HEK293 (cell line): Measurements from ENCODE around the gene KIF2C.
A peak's percentile ranks its signal among the peaks of the same experiment; 100 is the strongest.

ENCODE experiments used
- BCL6B ChIP-seq: fragments of 450-650 bp; formaldehyde crosslinking; IDR thresholded peaks from 2 replicates; pipeline ENCODE4 v1.5.1; 2017; ENCODE audit warnings: missing biosample characterization, missing genetic modification characterization
- GLI4 ChIP-seq: fragments of 450-650 bp; formaldehyde crosslinking; IDR thresholded peaks from 2 replicates; pipeline ENCODE4 v1.5.1; 2016; ENCODE audit warnings: missing biosample characterization, missing genetic modification characterization
- GLIS1 ChIP-seq: fragments of 450-650 bp; formaldehyde crosslinking; IDR thresholded peaks from 2 replicates; pipeline ENCODE4 v1.5.1; 2016; ENCODE audit warnings: missing biosample characterization, missing genetic modification characterization
- HOXC10 ChIP-seq: sonication (generic); formaldehyde crosslinking; IDR thresholded peaks from 2 replicates; pipeline ENCODE4 v1.8.1; 2023; ENCODE audit warnings: mild to moderate bottlenecking, missing genetic modification reagents
- KLF16 ChIP-seq: fragments of 450-650 bp; formaldehyde crosslinking; IDR thresholded peaks from 2 replicates; pipeline ENCODE4 v1.5.1; 2017; ENCODE audit warnings: missing biosample characterization, missing genetic modification characterization
- MZF1 ChIP-seq: fragments of 450-650 bp; formaldehyde crosslinking; IDR thresholded peaks from 2 replicates; pipeline ENCODE4 v1.5.1; 2017; ENCODE audit warnings: missing biosample characterization, missing genetic modification characterization, borderline replicate concordance
- SP2 ChIP-seq: fragments of 450-650 bp; formaldehyde crosslinking; IDR thresholded peaks from 2 replicates; pipeline ENCODE4 v1.5.1; 2016; ENCODE audit warnings: missing biosample characterization, missing genetic modification characterization
- TCF7L2 ChIP-seq: IDR thresholded peaks from 2 replicates; pipeline ENCODE4 v1.6.1; 2011; ENCODE audit warnings: low read depth, mild to moderate bottlenecking, inconsistent platforms, low read length, moderate library complexity, borderline replicate concordance
- ZBTB6 ChIP-seq: fragments of 450-650 bp; formaldehyde crosslinking; IDR thresholded peaks from 2 replicates; pipeline ENCODE4 v1.5.1; 2017; ENCODE audit warnings: missing biosample characterization, missing genetic modification characterization
- ZEB2 ChIP-seq: fragments of 450-650 bp; formaldehyde crosslinking; IDR thresholded peaks from 2 replicates; pipeline ENCODE4 v1.5.1; 2016; ENCODE audit warnings: missing biosample characterization, missing genetic modification characterization
- ZFHX2 ChIP-seq: fragments of 450-650 bp; formaldehyde crosslinking; conservative IDR thresholded peaks from 2 replicates; pipeline ENCODE4 v1.5.1; 2016; ENCODE audit warnings: missing biosample characterization, missing genetic modification characterization
- ZFP37 ChIP-seq: fragments of 450-650 bp; formaldehyde crosslinking; IDR thresholded peaks from 2 replicates; pipeline ENCODE4 v1.5.1; 2016; ENCODE audit warnings: missing biosample characterization, missing genetic modification characterization
- ZNF140 ChIP-seq: fragments of 450-650 bp; formaldehyde crosslinking; IDR thresholded peaks from 2 replicates; pipeline ENCODE4 v1.5.1; 2016; ENCODE audit warnings: missing biosample characterization, missing genetic modification characterization
- ZNF214 ChIP-seq: fragments of 450-650 bp; formaldehyde crosslinking; IDR thresholded peaks from 2 replicates; pipeline ENCODE4 v1.5.1; 2017; ENCODE audit warnings: missing biosample characterization, mild to moderate bottlenecking, missing genetic modification characterization, borderline replicate concordance
- ZNF223 ChIP-seq: fragments of 450-650 bp; formaldehyde crosslinking; IDR thresholded peaks from 2 replicates; pipeline ENCODE4 v1.5.1; 2016; ENCODE audit warnings: missing biosample characterization, missing genetic modification characterization
- ZNF239 ChIP-seq: fragments of 450-650 bp; formaldehyde crosslinking; IDR thresholded peaks from 2 replicates; pipeline ENCODE4 v1.5.1; 2016; ENCODE audit warnings: missing biosample characterization, missing genetic modification characterization
- ZNF248 ChIP-seq: fragments of 450-650 bp; formaldehyde crosslinking; IDR thresholded peaks from 2 replicates; pipeline ENCODE4 v1.5.1; 2017; ENCODE audit warnings: missing biosample characterization, missing genetic modification characterization
- ZNF26 ChIP-seq: fragments of 450-650 bp; formaldehyde crosslinking; IDR thresholded peaks from 2 replicates; pipeline ENCODE4 v1.5.1; 2016; ENCODE audit warnings: missing biosample characterization, missing genetic modification characterization
- ZNF280D ChIP-seq: fragments of 450-650 bp; formaldehyde crosslinking; IDR thresholded peaks from 2 replicates; pipeline ENCODE4 v1.5.1; 2016; ENCODE audit warnings: missing biosample characterization, missing genetic modification characterization
- ZNF292 ChIP-seq: fragments of 450-650 bp; formaldehyde crosslinking; IDR thresholded peaks from 2 replicates; pipeline ENCODE4 v1.5.1; 2016; ENCODE audit warnings: low read depth, missing biosample characterization, missing genetic modification characterization, borderline replicate concordance
- ZNF341 ChIP-seq: fragments of 450-650 bp; formaldehyde crosslinking; IDR thresholded peaks from 2 replicates; pipeline ENCODE4; 2016; ENCODE audit warnings: low read depth, missing biosample characterization, missing genetic modification characterization
- ZNF366 ChIP-seq: fragments of 450-650 bp; formaldehyde crosslinking; conservative IDR thresholded peaks from 2 replicates; pipeline ENCODE4 v1.5.1; 2016; ENCODE audit warnings: missing biosample characterization, missing genetic modification characterization
- ZNF398 ChIP-seq: fragments of 450-650 bp; formaldehyde crosslinking; IDR thresholded peaks from 2 replicates; pipeline ENCODE4 v1.5.1; 2017; ENCODE audit warnings: missing biosample characterization, missing genetic modification characterization
- ZNF433 ChIP-seq: fragments of 450-650 bp; formaldehyde crosslinking; IDR thresholded peaks from 2 replicates; pipeline ENCODE4 v1.5.1; 2016; ENCODE audit warnings: missing biosample characterization, missing genetic modification characterization, low read depth
- ZNF473 ChIP-seq: fragments of 450-650 bp; formaldehyde crosslinking; IDR thresholded peaks from 2 replicates; pipeline ENCODE4 v1.5.1; 2017; ENCODE audit warnings: missing biosample characterization, missing genetic modification characterization
- ZNF548 ChIP-seq: fragments of 450-650 bp; formaldehyde crosslinking; IDR thresholded peaks from 2 replicates; pipeline ENCODE4 v1.5.1; 2016; ENCODE audit warnings: missing biosample characterization, missing genetic modification characterization
- ZNF707 ChIP-seq: fragments of 450-650 bp; formaldehyde crosslinking; IDR thresholded peaks from 2 replicates; pipeline ENCODE4 v1.5.1; 2016; ENCODE audit warnings: missing biosample characterization, missing genetic modification characterization
- ZNF792 ChIP-seq: fragments of 450-650 bp; formaldehyde crosslinking; IDR thresholded peaks from 2 replicates; pipeline ENCODE4 v1.5.1; 2016; ENCODE audit warnings: missing biosample characterization, missing genetic modification characterization
- ZNF830 ChIP-seq: fragments of 450-650 bp; IDR thresholded peaks from 2 replicates; pipeline ENCODE4 v1.5.0; 2018; ENCODE audit warnings: missing biosample characterization, missing genetic modification characterization, low read depth, mild to moderate bottlenecking, moderate library complexity
- ZNF843 ChIP-seq: fragments of 450-650 bp; formaldehyde crosslinking; IDR thresholded peaks from 2 replicates; pipeline ENCODE4 v1.5.1; 2016; ENCODE audit warnings: missing biosample characterization, missing genetic modification characterization
- ZSCAN16 ChIP-seq: fragments of 450-650 bp; formaldehyde crosslinking; IDR thresholded peaks from 2 replicates; pipeline ENCODE4 v1.5.1; 2016; ENCODE audit warnings: missing biosample characterization, missing genetic modification characterization
- ZSCAN23 ChIP-seq: fragments of 450-650 bp; formaldehyde crosslinking; IDR thresholded peaks from 2 replicates; pipeline ENCODE4 v1.5.1; 2016; ENCODE audit warnings: missing biosample characterization, missing genetic modification characterization

The KIF2C gene

GRCh38 chr1:44775078-44775929 is 35.7 kb downstream of the KIF2C start, which contains the start of gene RPS8 (continued):
- no peak for TF ChIP-seq ZNF433
- TF ChIP-seq ZEB2 (tag by site-specific recombination), result peak; percentile 88
- TF ChIP-seq ZNF830 (tag by site-specific recombination), result no peak
- no peak for TF ChIP-seq ZNF548 (tag by site-specific recombination)
- TF ChIP-seq KLF16, result peak; percentile 95
- no peak for TF ChIP-seq ZSCAN16 (tag by site-specific recombination)
- TF ChIP-seq ZNF280D (tag by site-specific recombination), result no peak
- TF ChIP-seq BCL6B (tag by site-specific recombination), result no peak
- TF ChIP-seq ZFP37, result peak; percentile 61
- TF ChIP-seq GLI4, result no peak
- TF ChIP-seq ZBTB6 (tag by site-specific recombination), result no peak
- no peak for TF ChIP-seq ZNF140 (tag by site-specific recombination)
- TF ChIP-seq TCF7L2, result no peak
- 0 out of 2 replicates have a peak, but pooled peaks have one; percentile 27 for TF ChIP-seq ZNF792 (tag by site-specific recombination)
- 0 out of 2 replicates have a peak, but pooled peaks have one; percentile 9 for TF ChIP-seq ZNF707 (tag by site-specific recombination)
- TF ChIP-seq ZNF341, result 0 out of 2 replicates have a peak, but pooled peaks have one; percentile 11
- no peak for TF ChIP-seq ZSCAN23
- TF ChIP-seq GLIS1, result no peak
- TF ChIP-seq ZNF843 (tag by site-specific recombination), result 0 out of 2 replicates have a peak, but pooled peaks have one; percentile 43
- peak; percentile 36 for TF ChIP-seq ZFHX2
- no peak for TF ChIP-seq ZNF292
- peak; percentile 60 for TF ChIP-seq SP2 (tag by site-specific recombination)
- TF ChIP-seq ZNF214 (tag by site-specific recombination), result no peak
- no peak for TF ChIP-seq ZNF248 (tag by site-specific recombination)
- TF ChIP-seq ZNF398 (tag by site-specific recombination), result no peak; the same call in 1 of the 2 replicates
- TF ChIP-seq ZNF366 (tag by site-specific recombination), result peak; percentile 68
- TF ChIP-seq ZNF223 (tag by site-specific recombination), result no peak
- no peak for TF ChIP-seq ZNF239
- TF ChIP-seq HOXC10 (CRISPR knock-in tag), result no peak
- no peak for TF ChIP-seq ZNF473
- no peak for TF ChIP-seq ZNF26
- no peak for TF ChIP-seq MZF1 (tag by site-specific recombination)
